GM12864 (cell line): ENCODE results near the gene LRRC42.
A peak's percentile ranks its signal among the peaks of the same experiment; 100 is the strongest.

Experiments used
- DNase-seq: peaks from one replicate; pipeline ENCODE4 v3.0.0-alpha.2; 2011; ENCODE audit warnings: low read depth
- H3K4me3 ChIP-seq: 2 replicates; pipeline ENCODE4 v1.5.1; 2011; ENCODE audit warnings: mild to moderate bottlenecking, low read depth, low read length, control low read depth
- TF ChIP-seq, protein P1 (sequence below): IDR thresholded peaks from 2 replicates; pipeline ENCODE4 v1.5.1; 2011; ENCODE audit warnings: low read depth, mild to moderate bottlenecking, moderate library complexity, low read length, control low read depth, inconsistent platforms; ENCODE audit errors: missing control alignments

The LRRC42 gene

DNA sequence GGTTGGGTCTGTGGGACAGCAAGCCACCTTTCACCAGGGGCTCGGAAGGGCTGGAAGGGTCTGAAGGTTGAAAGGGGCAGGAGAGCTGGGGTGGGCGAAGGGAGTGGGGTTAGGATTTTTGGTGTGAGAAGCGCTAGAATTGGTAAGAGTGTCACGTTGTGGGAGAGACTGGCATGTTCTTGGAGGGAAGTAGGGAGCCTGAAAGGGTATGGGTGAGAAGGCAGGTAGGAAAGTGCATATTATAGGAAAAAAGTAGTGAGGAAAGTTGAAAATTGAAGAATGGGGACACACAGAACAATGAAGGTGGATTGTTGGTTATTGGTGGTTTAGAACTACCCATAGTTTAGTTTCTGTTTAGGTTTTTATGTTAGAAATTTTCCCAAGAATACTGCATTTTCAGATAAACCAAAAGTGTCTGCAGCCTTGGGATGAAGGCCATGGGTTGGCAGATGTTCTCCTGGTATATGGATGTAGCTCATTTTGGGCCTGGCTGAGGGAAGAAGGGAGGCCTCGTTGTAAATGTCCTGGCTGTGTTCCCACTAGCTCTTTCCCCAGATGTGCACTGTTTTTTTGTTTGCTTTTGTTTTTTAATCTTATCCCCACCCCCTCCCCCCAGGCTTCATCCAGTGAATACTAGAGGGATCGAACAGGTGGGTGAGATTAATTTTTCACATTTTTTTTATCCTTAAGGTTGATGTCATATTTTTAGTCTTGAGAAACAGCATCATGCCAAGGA is 1.2 kb downstream of the LRRC42 start:
- TF ChIP-seq, protein P1, sequence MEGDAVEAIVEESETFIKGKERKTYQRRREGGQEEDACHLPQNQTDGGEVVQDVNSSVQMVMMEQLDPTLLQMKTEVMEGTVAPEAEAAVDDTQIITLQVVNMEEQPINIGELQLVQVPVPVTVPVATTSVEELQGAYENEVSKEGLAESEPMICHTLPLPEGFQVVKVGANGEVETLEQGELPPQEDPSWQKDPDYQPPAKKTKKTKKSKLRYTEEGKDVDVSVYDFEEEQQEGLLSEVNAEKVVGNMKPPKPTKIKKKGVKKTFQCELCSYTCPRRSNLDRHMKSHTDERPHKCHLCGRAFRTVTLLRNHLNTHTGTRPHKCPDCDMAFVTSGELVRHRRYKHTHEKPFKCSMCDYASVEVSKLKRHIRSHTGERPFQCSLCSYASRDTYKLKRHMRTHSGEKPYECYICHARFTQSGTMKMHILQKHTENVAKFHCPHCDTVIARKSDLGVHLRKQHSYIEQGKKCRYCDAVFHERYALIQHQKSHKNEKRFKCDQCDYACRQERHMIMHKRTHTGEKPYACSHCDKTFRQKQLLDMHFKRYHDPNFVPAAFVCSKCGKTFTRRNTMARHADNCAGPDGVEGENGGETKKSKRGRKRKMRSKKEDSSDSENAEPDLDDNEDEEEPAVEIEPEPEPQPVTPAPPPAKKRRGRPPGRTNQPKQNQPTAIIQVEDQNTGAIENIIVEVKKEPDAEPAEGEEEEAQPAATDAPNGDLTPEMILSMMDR: no peak
- no peak for DNase-seq
- peak overlapping the region; percentile 64 for H3K4me3 ChIP-seq

DNA sequence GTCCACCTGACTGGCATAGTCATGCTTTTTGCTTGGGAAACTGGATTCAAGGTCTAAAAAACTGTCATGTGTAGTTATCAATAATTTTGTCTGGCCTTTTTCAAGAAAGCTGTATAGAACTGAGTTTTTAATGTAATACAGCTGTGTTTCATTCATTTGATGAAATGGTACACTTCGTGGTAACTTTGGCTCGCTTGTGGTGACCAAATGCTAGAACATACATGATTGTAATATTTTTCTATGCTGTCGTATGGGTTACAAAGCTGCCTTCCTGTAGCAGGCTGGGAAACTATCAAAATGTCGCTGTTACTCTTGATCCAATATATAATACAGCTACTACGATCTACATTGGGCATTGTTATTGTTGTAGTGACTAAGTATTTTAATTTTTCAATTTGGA is 2.1 kb downstream of the LRRC42 start:
- DNase-seq: no peak
- no peak overlapping the region for H3K4me3 ChIP-seq
- TF ChIP-seq, protein P1: no peak

DNA sequence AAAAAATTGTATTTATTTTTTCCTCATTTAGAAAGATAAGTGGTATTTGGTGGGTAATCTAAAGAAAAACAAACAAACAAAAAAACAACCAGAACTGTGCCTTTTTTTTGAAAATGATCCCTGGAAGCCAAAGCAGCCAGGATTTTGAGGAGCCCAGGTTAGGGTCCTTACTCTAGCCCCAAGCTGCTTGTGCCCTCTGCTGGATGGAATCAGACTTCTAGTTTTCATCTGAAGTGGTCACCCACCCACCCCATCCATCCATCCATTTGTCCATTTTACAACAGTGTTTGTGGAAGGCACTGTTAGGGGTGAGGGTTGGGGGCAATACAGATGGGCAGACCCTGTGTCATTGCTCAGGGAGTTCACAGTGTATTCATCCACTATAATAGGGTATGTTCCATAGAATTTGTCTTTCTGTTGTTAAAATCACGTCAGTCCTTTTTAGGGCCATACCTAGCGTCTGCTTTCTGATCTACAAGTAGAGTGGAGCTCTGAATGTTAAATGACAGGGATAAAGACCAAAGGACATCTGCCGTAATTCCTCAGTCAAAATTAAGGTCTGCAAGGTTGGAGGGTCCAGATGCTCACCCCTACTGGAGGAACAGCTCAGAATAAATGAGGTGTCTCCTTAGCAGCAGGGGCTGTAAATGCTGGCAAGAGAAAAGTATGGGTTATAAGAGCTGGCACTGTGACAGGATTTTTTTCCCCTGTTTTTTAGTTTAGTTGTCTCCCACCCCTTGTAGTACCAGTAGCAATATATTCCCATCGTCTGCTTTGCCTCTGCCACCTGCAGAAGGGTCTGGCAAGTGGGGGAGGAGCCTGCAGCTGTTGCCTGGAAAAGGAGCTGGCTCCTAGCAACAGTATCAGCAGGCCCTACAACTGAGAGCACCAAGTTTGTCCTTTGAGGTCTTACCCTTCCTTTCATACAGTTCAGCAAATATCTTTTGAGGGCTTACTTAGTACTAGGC is 3.2 kb downstream of the LRRC42 start:
- no peak for DNase-seq
- no peak overlapping the region for H3K4me3 ChIP-seq
- TF ChIP-seq, protein P1: peak; percentile 63

DNA sequence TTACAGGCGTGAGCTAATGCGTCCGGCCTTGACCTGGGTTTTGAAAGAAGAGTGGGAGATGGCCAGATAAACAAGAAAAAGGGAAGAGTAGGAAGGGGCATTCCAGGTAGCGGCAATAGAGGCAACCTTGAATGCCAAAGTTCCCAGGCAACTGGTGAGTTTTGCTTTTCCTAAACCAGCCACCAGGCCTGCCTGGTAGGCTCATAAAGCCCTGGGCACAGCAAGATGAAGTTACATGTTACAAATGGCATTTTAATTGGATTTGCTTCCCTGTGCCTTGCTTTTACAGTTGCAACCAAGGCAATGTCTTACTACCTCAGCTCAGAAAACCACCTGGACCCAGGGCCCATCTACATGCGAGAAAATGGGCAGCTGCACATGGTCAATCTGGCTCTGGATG is 5.5 kb downstream of the LRRC42 start:
- no peak for DNase-seq
- no peak overlapping the region for H3K4me3 ChIP-seq
- TF ChIP-seq, protein P1: no peak

DNA sequence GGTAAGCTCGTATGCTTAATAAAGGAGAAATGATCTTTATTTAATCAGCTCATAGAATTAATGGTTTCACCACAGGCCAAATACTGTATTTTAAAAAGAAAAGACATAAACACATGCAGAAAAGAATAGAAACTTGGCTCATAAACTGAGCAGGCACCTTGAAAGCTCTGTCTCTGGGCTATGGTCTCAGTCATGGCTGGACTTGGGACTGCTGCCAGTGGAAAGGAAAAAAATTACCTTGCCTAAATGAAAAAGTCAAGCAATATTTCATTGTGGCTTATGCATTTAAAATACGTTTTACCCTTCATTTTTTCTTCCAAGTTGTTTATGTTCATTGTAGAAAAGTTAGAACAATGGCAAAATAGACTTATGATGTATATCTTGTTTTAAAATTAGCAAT is 8.0 kb downstream of the LRRC42 start:
- H3K4me3 ChIP-seq: no peak overlapping the region
- TF ChIP-seq, protein P1: no peak
- DNase-seq: no peak

DNA sequence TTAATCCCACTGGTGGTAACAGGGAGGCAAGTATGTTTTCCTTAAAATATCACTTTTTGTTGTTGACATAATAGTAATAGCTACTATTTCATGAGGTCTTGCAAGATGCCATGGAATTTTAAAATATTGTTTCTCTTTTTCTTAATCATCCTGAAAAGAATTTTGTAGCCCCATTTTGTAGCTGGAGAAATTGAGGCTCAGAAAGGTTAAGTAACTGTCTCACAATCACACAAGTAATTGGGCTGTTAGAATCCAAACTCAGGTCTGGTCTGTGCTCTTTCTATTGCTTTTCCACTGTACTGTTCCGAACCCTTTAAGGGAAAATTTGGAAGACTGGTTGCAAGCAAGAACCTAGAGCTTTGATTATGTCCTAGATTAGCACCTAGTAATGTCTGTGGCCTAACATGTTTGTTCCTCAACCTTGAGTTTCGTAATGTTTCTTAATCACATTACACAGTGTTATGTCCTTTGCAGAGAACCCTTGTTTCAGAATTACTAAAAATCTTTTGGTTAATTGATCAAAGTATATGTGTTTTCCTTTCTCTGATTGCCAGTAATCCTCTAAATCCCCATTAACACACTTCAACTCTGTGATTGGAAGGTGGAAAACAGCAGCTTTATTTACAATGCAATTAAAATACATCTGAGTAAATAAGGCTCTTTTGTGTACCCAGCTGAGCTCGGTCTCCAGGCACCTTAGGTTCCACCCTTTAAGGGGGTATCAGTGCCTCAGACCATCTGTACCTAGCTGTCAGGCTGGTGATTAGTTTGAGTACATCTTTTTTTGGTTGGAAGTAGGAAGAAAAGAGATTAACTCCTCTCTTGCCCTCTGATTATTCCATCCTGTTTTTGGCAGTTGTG is 10.4 kb downstream of the LRRC42 start:
- no peak for DNase-seq
- TF ChIP-seq, protein P1: no peak
- no peak overlapping the region for H3K4me3 ChIP-seq
